CD4-positive, alpha-beta T cell treated with Interleukin-12 subunit alpha and Interleukin-12 subunit beta, for 1 hour (primary cell): Measurements from ENCODE around the gene DAPK1.

ENCODE experiments used
- DNase-seq: peaks from one replicate; pipeline ENCODE4 v3.0.0-alpha.2; 2020

Gene DAPK1

GRCh38 chr9:87674565-87675299 is 177.1 kb downstream of the DAPK1 start:
- DNase-seq: no peak

- DNase-seq: no peak
These were observed 178.3 kb downstream of the DAPK1 start for GRCh38 chr9:87675906-87676515.

GRCh38 chr9:87676976-87677775 is 179.5 kb downstream of the DAPK1 start:
- no peak for DNase-seq

- DNase-seq: no peak
These were observed 180.3 kb downstream of the DAPK1 start for GRCh38 chr9:87677776-87678587.

GRCh38 chr9:87678650-87679355 is 181.1 kb downstream of the DAPK1 start:
- DNase-seq: peak; percentile 34

GRCh38 chr9:87681271-87682061 is 183.8 kb downstream of the DAPK1 start:
- DNase-seq: no peak

- DNase-seq: no peak
These were observed 184.4 kb downstream of the DAPK1 start for GRCh38 chr9:87682085-87682484.

- DNase-seq: no peak
These were observed 185.0 kb downstream of the DAPK1 start for GRCh38 chr9:87682618-87683017.

GRCh38 chr9:87683751-87684626 is 186.3 kb downstream of the DAPK1 start:
- no peak for DNase-seq

GRCh38 chr9:87684627-87685219 is 187.1 kb downstream of the DAPK1 start:
- no peak for DNase-seq

GRCh38 chr9:87685441-87685840 is 187.8 kb downstream of the DAPK1 start:
- DNase-seq: no peak

- no peak for DNase-seq
These were observed 188.3 kb downstream of the DAPK1 start for GRCh38 chr9:87685871-87686519.

- DNase-seq: no peak
These were observed 188.9 kb downstream of the DAPK1 start for GRCh38 chr9:87686520-87687090.

- no peak for DNase-seq
These were observed 189.5 kb downstream of the DAPK1 start for GRCh38 chr9:87687207-87687606.

GRCh38 chr9:87694236-87694755 is 196.6 kb downstream of the DAPK1 start:
- no peak for DNase-seq

GRCh38 chr9:87695523-87695922 is 197.9 kb downstream of the DAPK1 start:
- no peak for DNase-seq

GRCh38 chr9:87696641-87697040 is 199.0 kb downstream of the DAPK1 start:
- DNase-seq: no peak

- DNase-seq: no peak
These were observed 200.6 kb downstream of the DAPK1 start for GRCh38 chr9:87698069-87698809.
